ENCODE data around the gene CYP2W1. TPM values are rescaled to one million over a fixed set of nuclear protein-coding genes. Genes with fewer than 3 reads are reported as not detected.

CYP2W1 gene, protein sequence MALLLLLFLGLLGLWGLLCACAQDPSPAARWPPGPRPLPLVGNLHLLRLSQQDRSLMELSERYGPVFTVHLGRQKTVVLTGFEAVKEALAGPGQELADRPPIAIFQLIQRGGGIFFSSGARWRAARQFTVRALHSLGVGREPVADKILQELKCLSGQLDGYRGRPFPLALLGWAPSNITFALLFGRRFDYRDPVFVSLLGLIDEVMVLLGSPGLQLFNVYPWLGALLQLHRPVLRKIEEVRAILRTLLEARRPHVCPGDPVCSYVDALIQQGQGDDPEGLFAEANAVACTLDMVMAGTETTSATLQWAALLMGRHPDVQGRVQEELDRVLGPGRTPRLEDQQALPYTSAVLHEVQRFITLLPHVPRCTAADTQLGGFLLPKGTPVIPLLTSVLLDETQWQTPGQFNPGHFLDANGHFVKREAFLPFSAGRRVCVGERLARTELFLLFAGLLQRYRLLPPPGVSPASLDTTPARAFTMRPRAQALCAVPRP
- total RNA-seq = not detected in 2 replicates

DNA sequence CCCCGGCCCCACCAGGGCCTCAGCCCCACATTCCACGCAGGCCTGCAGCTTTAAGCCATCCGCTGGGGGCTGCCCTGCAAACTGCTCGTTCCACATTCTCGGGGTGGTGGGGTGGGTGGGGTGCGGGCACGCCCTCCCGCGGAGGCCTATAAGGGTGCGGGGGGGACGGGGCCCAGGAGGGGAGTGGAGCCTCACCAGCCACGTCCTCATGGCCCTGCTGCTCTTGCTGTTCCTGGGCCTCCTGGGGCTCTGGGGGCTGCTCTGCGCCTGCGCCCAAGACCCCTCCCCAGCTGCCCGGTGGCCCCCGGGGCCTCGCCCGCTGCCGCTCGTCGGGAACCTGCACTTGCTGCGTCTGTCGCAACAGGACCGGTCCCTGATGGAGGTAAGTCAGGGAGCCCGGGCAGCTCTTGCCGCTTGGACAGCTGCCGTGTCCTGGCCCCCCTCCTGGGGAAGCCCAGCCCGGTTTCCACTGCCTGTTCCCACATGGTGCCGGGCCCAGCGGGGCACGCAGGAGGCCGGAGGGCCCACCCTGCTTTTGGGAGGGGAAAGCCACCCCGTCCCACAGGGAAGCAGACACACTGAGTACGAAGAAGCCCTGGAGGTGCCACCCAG is at the start of gene CYP2W1:
TSS of gene CYP2W1 (plus strand) at position 178 of the 612 bp plus-strand sequence. CDS start at position 209, 31 bp downstream.

DNA sequence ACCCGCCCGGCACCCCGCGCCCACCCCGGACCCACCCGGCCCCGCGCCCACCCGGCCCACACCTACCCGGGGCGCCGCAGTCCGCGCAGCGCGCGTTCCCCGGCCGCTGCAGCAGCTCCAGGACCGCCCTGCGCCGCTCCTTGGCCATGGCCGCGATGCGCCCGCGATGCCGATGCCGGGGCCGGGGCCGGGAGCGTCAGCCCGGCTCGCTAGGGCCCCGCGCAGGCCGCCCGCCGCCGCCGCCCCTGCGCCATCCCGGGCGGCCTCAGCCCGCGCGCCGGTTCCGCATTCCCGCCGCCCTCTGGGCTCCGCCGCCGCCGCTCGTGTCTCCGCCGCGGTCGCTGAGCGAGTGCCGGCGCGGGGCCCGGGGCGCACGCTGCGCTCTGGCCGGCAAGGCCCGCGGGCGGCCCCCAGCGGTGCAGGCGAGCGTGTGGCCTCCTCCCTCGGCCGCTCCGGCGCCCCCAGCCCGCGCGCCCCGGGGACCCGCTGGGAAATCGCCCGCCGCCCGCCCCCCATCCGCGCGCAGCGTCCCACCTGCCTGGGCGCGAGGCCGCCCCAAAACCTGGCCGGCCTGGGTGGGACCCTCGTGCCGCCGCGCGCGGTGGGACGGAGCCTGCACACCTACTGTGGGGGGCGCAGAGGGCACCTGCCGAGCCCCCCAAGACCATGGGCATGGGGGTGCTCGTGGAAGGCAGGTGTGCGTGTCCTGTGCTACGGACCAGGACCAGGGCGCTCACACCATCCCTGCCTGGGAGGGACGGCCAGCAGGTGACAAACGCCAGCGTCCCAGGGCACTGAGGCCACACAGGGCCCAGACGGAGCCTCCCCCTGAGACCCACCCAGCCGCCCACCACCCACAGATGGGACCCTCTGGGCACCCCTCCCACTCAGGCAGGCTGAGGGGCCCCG is 28.4 kb upstream of the CYP2W1 start, which contains the start of gene ADAP1:
TSS of gene ADAP1 (minus strand) at position 351 of the 909 bp plus-strand sequence. CDS start at position 148, 203 bp downstream.

DNA sequence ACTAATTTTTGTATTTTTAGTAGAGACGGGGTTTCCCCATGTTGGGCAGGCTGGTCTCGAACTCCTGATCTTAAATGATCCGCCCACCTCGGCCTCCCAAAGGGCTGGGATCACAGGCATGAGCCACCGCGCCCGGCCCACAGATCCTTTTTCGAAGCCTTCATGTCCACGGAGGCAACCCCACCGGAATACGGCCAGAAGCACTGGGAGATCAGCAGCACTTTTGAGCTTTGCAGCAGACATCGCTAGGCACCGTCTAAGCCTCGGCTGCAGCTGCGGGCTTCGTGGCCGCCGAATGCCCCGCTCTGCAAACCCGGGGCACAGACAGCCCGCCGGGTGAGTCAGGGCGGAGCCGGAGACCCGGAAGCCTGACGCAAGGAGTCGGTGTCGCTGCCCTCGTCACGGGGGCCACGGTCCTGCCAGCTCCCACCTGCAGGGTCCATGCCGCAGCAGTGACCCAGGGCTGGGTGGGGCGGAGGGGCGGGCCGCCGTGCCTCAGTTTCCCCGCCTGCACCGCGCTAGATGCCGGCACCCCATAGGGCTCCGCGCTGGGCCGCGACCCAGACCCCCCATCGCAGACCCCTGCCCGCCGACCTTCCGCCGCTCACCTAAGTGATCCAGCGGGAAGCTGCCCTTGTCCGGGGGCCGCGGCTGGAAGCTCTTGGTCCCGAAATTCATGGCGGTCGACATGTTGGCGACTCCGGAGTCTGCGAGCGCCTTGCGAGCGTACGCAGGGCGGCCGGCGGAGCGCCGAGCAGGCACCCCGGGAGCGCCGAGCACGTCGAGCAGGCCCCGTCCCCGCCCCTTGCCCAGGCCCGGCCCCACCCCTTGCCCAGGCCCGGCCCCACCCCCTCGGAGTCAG is 7.9 kb upstream of the CYP2W1 start, which contains the start of gene COX19:
TSS of gene COX19 (minus strand) at position 730 of the 862 bp plus-strand sequence. CDS start at position 690, 40 bp downstream.

Other genes with a start within 250 kb of the CYP2W1 start
- 232 and 251 TPM in 2 replicates for gene SUN1, start 150.7 kb upstream of the CYP2W1 start, total RNA-seq
- 34.0 and 40.2 TPM in 2 replicates for gene GET4, start 106.6 kb upstream of the CYP2W1 start, total RNA-seq
- 0.33 and 1.2 TPM in 2 replicates for gene ADAP1, start 28.5 kb upstream of the CYP2W1 start, total RNA-seq
- 10.2 and 15.6 TPM in 2 replicates for gene COX19, start 7.6 kb upstream of the CYP2W1 start, total RNA-seq
- gene GPR146, start 61.4 kb downstream of the CYP2W1 start, total RNA-seq = 2.1 and 2.7 TPM in 2 replicates
- 3.0 and 4.5 TPM in 2 replicates for gene GPER1, start 104.9 kb downstream of the CYP2W1 start, total RNA-seq
- gene ZFAND2A, start 177.0 kb downstream of the CYP2W1 start, total RNA-seq = 8.1 and 20.5 TPM in 2 replicates
- gene UNCX, start 249.7 kb downstream of the CYP2W1 start, total RNA-seq = not detected in 2 replicates